HG02943 (cell line): ENCODE results near the gene RIPK4.
"Not testable (repeated sequence)": the region's sequence is repeated elsewhere in the genome, so short reads cannot be mapped to it uniquely, and the experiment has no call there.

Experiments used
- ATAC-seq: cut with Tn5 transposase; IDR thresholded peaks from one replicate; pipeline ENCODE4 v1.9.1; 2021; ENCODE audit warnings: mild to moderate bottlenecking, low read depth, moderate library complexity; ENCODE audit not compliant: unreplicated experiment

Gene RIPK4

DNA sequence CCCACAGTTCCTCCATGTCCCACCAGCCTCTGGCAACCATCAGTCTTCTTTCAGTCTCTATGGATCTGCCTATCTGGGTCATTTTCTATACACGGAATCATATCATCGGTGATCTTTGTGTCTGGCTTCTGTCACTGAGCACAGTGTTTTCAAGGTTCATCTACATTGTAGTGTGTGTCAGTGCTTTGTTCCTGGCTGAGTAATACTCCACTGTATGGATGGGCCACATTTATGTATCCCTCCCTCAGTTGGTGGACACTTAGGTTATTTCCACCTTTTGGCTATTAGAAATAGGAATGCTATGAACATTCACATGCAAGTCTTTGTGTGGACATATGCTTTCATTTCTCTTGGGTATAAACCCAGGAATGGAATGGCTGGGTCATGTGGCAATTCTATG, 46.6 kb downstream of the RIPK4 start:
- no peak for ATAC-seq

DNA sequence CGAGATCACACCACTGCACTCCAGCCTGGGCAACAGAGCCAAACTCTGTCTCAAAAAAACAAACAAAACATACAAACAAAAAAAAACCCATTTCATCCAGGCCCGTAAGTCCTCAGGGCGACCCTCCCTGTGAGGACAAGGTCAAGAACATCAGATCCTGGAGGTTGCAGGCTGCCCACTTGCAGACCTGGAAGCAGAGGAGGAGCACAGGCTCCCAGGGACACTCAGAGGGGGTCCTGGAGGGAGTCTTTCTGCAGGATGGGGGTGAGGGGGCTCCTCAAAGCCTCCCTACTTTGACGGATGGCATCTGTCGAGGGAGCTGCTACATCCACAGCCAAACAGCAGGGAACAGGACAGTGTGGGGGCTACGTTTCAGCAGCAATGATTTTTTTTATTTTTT, 47.2 kb downstream of the RIPK4 start:
- no peak for ATAC-seq

DNA sequence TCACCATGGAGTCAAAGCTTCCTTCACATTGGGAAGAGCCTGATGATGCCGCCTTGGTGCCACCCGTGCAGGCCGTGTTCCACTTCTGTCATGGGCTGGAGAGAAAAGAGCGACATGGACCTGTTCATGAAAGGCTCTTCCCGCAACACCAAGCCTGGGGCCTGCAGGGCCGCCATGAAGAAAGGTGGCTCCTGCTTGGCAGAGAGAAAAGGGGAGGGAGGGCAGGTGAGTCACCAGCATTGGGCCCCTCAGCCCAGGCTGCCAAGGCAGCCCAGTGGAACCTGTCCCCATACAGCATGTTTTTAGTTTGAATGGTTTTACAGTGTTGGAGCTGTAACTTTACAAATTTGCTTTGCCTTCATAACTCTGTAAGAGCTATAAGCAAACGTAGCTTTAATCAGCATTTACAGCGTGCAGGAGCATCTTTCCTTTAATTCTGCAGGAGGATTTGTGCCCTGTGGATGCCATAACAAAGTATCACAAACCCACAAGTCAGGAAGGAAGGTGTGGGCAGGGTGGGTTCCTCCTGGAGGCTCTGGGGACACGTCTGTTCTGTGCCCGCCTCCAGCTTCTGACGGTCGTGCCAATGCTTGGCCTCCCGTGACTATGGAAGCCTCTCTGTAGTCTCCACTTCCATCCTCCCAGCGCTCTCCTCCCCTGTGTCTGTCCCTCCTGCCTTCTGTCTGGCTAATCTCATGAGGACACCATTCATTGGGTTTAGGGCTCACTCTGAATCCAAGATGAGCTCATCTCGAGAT, 49.1 kb downstream of the RIPK4 start:
- no peak for ATAC-seq

DNA sequence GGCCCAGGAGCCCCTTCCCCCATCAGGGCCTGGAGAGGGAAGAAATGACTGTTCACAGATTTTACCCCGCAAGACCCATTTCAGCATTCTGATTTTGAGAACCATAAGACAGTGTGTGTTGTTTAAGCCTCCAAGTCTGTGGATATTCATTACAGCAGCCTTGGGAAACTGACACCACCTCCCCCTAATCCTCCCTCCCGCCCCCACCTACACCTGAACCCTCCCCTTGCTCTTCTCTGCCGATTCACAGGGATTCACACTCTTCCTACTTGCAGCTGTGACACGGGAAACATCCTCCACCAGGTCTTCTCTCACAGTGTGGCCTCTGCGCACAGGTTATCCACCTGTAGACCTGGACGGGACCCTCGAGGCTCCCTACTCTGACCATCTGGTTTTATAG, 50.1 kb downstream of the RIPK4 start:
- ATAC-seq = no peak

DNA sequence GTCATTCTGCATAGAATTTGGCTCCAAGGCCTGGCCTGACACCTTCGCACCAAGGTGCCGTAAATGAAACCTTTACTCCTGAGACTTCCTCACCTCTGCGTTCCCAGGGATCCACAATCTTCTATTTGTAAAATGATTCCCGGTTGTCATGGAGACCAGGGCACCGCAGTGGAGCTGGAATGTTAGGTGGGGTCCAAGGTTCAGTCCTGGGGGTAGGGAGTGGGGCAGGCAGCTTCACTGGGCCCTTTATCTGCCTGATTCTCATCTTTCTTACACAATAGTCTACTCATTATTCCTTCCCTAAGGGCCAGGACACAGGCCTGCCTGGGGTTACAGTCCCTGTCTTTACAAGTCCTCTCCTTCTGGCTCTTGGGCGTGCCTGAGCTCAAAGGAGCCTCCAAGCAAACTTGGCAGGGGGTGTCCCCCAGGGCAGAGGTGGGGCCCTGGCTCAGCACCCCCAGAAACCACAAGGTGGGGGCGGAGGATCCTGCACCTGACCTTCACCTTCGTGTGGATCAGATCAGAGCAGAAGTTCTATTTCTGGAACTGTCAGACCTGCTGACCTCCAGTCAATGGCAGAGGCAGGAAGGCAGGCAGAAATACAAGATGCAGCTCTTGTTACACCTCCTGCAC, 51.1 kb downstream of the RIPK4 start:
- no peak for ATAC-seq

DNA sequence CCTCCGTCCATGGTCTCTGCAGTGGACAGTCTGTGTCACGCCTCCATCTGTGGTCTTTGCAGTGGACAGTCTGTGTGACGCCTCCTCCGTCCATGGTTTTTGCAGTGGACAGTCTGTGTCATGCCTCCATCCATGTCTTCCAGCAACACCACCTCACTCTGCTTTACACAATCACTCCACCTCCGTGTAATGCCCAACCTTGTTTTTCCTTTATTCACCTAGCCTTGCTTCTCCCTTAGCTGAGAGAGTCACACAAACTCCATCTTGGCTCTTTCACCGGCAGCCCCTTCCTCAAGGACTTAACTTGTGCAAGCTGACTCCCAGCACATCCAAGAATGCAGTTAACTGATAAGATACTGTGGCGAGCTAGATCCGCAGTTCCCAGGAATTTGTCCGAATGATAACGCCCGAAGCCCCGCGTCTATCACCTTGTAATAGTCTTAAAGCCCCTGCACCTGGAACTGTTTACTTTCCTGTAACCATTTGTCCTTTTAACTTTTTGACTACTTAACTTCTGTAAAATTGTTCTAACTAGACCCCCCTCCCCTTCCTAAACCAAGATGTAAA, 52.5 kb downstream of the RIPK4 start:
- ATAC-seq = not testable (repeated sequence)

DNA sequence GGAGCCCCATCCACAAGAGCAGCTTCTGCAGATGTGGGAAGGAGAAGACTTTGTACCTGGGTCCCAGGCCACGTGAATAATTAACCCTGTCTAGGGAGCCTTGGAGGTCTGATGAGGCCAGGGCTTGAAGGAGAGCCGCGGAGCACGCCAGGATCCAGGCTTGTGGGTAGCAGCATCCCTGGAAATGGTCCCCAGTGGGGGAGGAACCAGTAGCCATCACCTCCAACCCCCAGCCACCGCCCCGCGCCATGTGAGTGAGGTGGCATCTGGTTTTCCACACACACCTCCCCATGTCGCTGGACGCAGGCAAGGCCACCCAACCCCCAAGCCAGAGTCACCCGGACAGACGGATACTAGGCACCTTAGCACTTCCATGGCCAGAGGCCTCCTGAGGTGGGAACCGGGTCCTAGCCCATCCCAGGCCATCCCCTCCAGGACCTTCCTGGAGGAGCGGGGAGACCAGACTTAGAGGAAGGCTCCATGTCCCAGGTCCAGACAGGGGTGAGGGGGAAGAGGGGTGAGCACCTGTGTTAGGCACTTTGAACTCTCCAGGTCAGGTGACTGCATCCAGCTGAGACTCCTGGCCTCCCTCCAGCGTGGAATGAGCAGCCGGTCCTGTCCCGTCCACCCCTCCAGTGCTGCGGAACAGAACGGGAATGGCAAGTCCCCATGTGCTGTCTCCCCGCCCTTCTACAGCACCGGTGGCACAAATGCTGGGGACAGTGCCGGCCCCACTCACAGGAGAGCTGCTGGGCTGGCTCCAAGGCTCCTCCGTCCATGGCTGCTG, 53.2 kb downstream of the RIPK4 start:
- no peak for ATAC-seq

DNA sequence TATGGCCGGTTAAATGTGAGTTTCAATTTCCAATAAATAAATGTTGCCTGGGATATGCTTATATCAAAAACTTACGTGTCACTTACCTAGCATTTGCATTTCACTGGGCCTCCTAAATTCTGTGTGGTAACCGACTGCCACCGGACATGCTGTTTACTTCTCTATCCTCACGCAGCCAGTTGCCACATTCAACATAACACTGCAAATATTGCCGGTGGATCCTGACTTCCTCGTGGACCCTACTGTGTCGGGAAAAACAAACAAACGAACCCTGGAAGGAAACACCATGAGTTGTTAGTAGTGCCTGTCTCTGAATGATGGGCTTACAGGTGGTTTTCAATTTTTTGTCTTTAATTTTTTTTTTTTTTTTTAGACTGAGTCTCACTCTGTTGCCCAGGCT, 54.1 kb downstream of the RIPK4 start:
- ATAC-seq = no peak

DNA sequence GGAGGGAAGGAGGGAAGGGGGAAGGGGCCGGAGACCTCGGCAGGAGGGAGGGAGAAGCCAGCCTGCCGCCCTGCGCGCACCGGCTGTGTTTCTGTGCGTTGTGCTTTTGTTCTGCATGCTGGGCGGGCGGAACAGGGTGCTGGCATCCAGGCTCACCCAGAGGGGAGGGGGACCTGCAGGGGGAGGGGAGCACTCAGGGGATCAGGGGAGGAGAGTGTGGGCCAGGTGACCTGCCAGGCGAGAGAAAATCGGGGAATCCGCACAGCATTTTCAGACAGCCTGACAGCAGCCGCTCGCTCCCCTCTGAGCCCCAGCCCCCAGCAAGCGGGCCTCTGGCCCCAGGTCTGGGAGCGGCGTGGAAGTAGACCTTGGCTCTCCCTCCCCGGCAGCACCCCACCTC, 54.7 kb downstream of the RIPK4 start:
- ATAC-seq = no peak

DNA sequence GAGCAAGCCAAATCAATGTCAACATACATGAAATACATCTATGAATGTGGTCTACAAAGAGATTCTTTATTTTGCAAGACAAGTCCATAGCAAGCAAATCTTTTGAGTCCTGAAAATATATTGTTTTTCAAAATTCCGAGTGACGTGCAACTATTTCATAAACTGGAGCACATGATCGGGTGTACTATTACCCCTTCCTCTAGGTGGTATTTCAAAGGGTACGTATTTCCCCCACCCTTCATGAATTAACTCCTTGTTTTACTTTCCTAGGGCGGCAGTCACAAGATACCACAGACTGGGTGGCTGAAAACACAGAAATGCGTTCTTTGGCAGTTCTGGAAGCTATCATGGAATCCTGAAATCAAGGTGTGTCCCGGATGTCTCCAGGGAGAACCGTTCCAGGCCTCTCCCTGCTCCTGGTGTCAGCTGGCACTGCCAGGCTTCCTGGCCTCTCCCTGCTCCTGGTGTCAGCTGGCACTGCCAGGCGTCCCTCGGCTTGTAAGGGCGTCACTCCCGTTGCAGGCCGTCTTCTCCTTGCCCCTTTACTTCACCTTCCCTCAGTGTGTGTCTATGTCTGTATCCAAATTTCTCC, 55.3 kb downstream of the RIPK4 start:
- ATAC-seq = no peak

DNA sequence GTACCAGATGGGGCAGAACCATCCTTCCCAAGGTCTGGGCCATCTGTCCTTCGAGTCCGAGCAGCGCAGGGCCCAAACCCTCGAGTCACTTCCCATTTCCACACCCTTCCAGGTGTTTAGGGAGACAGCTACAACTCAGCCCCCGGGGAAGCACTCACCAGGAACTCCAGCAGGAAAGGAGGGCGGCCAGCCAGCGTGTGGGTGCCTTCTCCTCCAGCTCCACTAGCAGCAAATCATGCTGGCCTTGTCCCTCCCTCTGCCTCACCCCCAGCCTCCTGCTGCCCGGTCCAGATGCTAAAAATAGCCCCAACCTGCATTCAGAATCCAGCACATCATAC, 56.1 kb downstream of the RIPK4 start:
- ATAC-seq = no peak

DNA sequence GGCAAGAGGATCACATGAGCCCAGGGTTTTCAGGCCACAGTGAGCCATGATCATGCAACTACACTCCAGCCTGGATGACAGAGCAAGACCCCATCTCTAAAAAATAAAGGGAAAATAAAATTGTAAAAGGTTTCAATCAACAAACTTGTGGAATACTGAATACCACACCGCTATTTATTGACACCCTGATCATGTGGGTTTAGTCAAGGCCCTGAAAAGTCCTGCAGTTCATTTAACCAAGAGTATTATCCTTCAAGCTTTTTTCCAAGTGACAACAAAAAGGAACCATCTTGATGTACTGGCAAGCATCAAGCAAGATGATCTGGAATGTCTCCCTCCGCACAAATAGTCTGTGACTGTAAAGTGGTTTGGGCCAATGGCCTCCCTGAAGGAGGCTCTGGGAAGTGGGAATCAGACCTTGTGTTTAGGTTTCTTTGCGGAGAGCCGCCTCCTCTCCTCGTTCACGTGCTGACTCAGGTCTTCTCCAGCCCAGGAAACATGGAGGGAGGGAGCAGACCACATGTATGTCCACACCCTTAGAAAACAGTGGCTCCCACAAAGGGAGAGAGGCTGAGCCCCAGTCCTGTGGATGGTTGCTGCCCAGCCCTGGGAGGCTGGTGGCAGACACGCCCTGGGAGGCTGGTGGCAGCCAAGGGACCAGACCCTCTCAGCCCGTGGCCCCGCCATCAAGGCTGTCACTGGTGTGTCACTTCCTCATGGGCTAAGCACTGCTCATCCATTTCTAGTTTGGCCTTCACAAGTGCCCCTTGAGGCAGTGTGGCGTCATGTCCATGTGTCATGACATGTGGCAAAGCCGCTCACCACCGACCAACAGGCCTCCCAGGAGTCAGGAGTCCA, 56.7 kb downstream of the RIPK4 start:
- no peak for ATAC-seq

DNA sequence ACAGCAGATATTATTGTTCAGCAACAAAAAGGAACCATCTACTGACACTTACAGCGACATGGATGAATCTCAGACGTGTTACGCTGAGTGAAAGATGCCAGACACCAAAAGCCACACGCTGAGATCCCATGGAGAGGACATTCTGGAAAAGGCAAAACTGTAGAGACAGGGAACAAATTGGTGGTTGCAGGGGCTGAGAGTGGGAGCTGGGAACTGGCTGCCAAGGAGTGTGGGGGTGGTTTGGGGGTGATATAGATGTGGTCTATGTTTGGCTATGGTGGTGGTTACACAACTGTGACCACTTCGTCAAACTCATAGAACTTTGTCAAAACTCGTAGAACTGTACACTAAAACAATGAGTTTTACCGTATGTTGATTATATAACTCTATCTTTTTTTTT, 57.7 kb downstream of the RIPK4 start:
- no peak for ATAC-seq

DNA sequence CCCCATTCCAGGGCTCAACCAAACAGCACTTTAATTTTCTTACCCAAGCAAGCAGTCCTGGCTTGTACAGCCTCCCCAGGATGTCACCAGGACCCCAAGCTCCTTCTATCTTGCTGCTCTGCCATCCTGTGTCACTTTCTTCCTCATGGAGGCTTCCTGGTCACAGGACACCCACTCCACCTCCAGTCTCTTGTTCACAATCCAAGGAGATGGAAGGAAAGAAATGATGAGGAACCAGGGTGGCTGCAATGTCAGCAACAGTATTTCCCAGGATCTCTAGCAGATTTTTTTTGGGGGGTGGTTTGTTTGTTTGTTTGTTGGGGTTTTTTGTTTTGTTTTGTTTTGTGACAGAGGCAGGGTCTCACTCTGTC, 58.9 kb downstream of the RIPK4 start:
- no peak for ATAC-seq

DNA sequence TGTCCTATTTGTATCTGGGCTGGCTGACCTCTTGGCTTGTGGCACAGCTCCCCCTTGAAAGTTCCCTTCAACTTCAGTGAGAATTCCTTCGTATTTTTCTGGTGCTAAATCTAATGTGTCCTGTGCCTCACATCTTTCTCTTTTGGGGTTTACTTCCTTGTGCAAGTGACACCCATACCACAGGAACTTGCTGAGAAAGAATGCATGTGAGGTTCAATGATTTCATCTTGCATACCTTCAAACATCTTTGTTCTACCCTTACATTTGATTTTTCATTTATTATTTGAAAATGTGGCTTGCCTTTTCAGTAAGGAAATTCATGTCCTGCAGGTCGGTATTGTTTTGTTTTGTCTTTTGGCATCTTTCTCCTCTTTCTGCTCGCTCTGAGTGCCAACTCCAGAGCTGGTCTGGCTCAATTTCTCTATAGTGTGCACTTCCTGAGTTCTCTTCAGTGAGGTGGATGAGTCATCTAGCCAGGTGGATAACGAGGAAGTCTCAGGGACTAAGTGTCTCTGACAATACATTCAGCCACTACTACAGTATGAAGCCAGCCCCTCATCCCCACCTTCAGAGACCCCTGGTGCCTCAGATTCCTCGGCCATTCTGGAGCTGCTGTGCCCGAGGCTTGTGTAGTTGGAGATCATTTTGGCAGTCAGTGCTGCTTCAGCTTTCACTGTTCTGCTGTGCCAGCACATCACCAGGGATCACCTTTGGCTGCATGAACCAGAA, 59.5 kb downstream of the RIPK4 start:
- ATAC-seq = no peak

DNA sequence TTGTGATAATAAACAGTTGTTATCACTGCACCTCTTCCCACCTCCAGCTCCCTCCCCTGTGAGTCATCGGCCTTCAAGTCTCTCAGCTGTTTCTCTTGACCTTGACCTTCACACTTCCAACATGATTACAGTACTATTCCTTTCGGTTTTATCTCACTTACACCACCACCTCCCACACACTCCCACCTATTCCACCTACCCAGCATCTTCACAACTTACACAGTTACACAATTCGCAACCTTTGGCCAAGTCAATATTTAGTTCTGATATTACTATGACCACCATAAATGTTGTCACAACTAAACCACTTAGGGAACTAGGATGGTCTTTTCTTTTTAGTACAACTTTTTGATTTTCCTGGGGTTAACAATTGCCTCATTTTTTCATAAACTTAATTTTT, 60.2 kb downstream of the RIPK4 start:
- ATAC-seq = no peak

DNA sequence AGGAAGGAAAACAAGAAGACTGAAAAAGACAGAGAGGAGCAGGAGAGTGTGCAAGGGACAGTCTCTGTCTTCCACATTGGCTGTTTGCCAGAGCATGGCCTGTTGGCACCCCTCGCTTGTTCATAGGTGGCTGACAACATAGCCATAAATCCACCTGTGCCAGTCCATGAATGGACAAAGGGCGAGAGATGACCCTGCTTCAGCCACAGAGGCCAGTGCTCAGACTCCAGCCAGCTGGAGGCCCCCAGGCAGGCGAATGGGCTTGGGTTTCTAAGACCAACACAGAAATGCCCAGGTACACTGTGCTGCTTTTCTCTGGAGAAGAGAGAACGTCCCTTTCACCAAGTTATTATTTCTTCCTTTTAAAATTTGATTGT, 60.6 kb downstream of the RIPK4 start:
- no peak for ATAC-seq

DNA sequence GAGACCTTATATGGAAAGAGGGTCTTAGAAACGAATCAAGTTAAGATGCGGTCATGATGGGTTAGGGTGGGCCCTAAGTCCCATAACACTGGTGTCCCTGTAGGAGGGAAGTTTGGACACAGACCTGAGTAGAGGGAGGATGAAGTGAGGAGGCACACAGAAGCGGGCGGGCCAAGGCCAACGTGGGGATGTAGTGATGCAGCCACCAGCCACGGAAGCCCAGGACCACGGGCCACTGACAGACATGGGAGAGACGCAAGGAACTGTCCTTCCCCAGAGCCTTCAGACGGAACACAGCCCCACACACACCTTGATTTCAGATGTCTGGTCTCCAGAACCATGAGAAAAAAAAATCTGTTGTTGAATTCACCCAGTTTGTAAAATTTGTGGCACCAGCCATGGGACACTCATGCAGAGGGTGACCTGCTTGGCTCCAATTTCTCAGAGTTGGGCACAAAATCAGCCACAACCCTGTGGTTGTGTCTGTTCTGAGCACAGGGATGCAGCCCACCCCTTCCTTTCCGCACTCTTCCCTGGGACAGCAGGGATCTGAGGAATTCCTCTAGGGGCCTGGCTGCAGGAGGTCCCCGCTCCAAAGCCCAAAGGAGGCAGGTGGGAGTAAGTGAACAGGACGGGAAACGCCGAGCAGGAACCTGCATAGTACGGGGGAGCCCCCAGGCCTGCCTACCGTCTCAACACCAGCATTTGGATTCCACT, 61.1 kb downstream of the RIPK4 start:
- no peak for ATAC-seq
